Measurements from ENCODE around the gene DUXB. TPM values are rescaled to one million over a fixed set of nuclear protein-coding genes. Genes with fewer than 3 reads are reported as not detected.

DUXB gene
- total RNA-seq, 1 experiment from 2014 or later = not detected

GRCh38 chr16:75658175-75658574 is 43.1 kb downstream of the DUXB start:
- Histone ChIP-seq H3K9me3 (ENCODE audit: control insufficient read depth, low read depth, low read length) (no peaks in the 10 kb centered on the region), H4K8ac (replicated peaks; ENCODE audit: insufficient read length, low read depth, low read length) (no peak overlapping the region), H2BK120ac (ENCODE audit: low read depth, low read length, poor library complexity, severe bottlenecking) (no peak overlapping the region), H3K4me2 (ENCODE audit: insufficient read depth, insufficient read length, low read length) (no peak overlapping the region), H3K18ac (ENCODE audit: insufficient read length, low read depth, low read length) (no peak overlapping the region), H3K79me2 (ENCODE audit: insufficient read depth, low read length) (no peaks in the 10 kb centered on the region), H3K4me1 (ENCODE audit: insufficient read depth, low read length) (no peaks in the 10 kb centered on the region), H3K23ac (ENCODE audit: insufficient read length, low read depth, low read length) (no peak overlapping the region), H3K79me1 (ENCODE audit: insufficient read depth, low read depth, low read length, poor library complexity, severe bottlenecking) (no peaks in the 10 kb centered on the region), H3K27me3 (ENCODE audit: insufficient read depth, low read length) (no peaks in the 10 kb centered on the region), H4K91ac (ENCODE audit: insufficient read length, low read depth, low read length) (no peak overlapping the region), H4K5ac (ENCODE audit: insufficient read length, low read depth, low read length) (no peak overlapping the region), H3K27ac (ENCODE audit: insufficient read length, low read depth, low read length) (no peak overlapping the region), H3K4ac (ENCODE audit: low read depth, low read length) (no peak overlapping the region), H2BK12ac (ENCODE audit: insufficient read length, low read depth, low read length) (no peak overlapping the region), H3K9ac (ENCODE audit: extremely low read depth, insufficient read length, low read length) (no peak overlapping the region), H3K56ac (ENCODE audit: insufficient read length, low read depth, low read length) (no peak overlapping the region), H3T11ph (ENCODE audit: low read length) (no peak overlapping the region), H2AFZ (ENCODE audit: low read length) (no peak overlapping the region), H2BK5ac (ENCODE audit: insufficient read length, low read length) (no peak overlapping the region), H2BK20ac (ENCODE audit: low read depth, low read length, poor library complexity, severe bottlenecking) (no peak overlapping the region), H3K14ac (ENCODE audit: insufficient read depth, low read length) (no peak overlapping the region), H2AK5ac (ENCODE audit: insufficient read length, low read length) (no peak overlapping the region), H4K20me1 (ENCODE audit: control insufficient read depth, insufficient read depth, insufficient read length) (no peaks in the 10 kb centered on the region), H2BK15ac (ENCODE audit: low read depth, low read length) (no peak overlapping the region), H3K23me2 (ENCODE audit: insufficient read length, low read depth, low read length, poor library complexity, severe bottlenecking) (no peaks in the 10 kb centered on the region)
- Mint-ChIP-seq H3K27ac (no peak overlapping the region; a peak in 1 of 7 replicates), H3K27me3 (ENCODE audit: low read depth) (no peaks in the 10 kb centered on the region), H3K4me3 (no peak overlapping the region), H3K4me1 (no peaks in the 10 kb centered on the region), H3K36me3 (ENCODE audit: insufficient read depth in 1 of 3, low read depth in 3 of 3) (peaks cover 15 to 43% (median 39%) of the 10 kb centered on the region in 3 experiments; a peak in 6 of 7 replicates), H3K9me3 (no peaks in the 10 kb centered on the region)
- TF ChIP-seq, protein P1, sequence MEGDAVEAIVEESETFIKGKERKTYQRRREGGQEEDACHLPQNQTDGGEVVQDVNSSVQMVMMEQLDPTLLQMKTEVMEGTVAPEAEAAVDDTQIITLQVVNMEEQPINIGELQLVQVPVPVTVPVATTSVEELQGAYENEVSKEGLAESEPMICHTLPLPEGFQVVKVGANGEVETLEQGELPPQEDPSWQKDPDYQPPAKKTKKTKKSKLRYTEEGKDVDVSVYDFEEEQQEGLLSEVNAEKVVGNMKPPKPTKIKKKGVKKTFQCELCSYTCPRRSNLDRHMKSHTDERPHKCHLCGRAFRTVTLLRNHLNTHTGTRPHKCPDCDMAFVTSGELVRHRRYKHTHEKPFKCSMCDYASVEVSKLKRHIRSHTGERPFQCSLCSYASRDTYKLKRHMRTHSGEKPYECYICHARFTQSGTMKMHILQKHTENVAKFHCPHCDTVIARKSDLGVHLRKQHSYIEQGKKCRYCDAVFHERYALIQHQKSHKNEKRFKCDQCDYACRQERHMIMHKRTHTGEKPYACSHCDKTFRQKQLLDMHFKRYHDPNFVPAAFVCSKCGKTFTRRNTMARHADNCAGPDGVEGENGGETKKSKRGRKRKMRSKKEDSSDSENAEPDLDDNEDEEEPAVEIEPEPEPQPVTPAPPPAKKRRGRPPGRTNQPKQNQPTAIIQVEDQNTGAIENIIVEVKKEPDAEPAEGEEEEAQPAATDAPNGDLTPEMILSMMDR (conservative IDR thresholded peaks at IDR 0.05) = no peak
- DNase-seq = no peak
- no CpG with 5 or more reads among the region's 2 CpGs for WGBS (ENCODE audit: extremely low coverage, insufficient read length, low lambda C conversion rate)

Data from H9 (cell line).